ENCODE measurements around the gene KDM8. TPM values are rescaled to one million over a fixed set of nuclear protein-coding genes. Genes with fewer than 3 reads are reported as not detected.

The KDM8 gene
- total RNA-seq, 1 donor, result 6.2 TPM

- DNase-seq (ENCODE audit: insufficient read length, low spot score, missing footprints), result no peak
- no peak overlapping the region for H3K4me2 ChIP-seq (ENCODE audit: insufficient read depth, low read length)
- peaks cover 4% of the 10 kb centered on the region for H3K79me2 ChIP-seq (ENCODE audit: insufficient read depth, low read length)
- H3K4me3 ChIP-seq (ENCODE audit: insufficient read depth, low read length), result no peak overlapping the region
- peaks cover under 1% of the 10 kb centered on the region for H3K4me1 ChIP-seq (ENCODE audit: insufficient read depth, low read length)
- TF ChIP-seq CTCF (IDR thresholded peaks at IDR 0.05; ENCODE audit: extremely low read depth, low read depth, low read length), result no peak
- H3K9me3 ChIP-seq (ENCODE audit: low read depth, low read length), result no peaks in the 10 kb centered on the region
- no peak overlapping the region for H3K27ac ChIP-seq (ENCODE audit: low read depth, low read length)
- no peaks in the 10 kb centered on the region for H3K36me3 ChIP-seq (ENCODE audit: insufficient read depth, low read length)
- H2AFZ ChIP-seq (ENCODE audit: low read length), result no peak overlapping the region
- H4K20me1 ChIP-seq (ENCODE audit: insufficient read depth, low read length), result no peaks in the 10 kb centered on the region
- H3K27me3 ChIP-seq (ENCODE audit: insufficient read depth, low read length), result no peaks in the 10 kb centered on the region
Measured at GRCh38 chr16:27209591-27209990, 6.3 kb downstream of the KDM8 start.

GRCh38 chr16:27210174-27210573, 6.8 kb downstream of the KDM8 start:
- H3K27me3 ChIP-seq (ENCODE audit: insufficient read depth, low read length), result no peaks in the 10 kb centered on the region
- TF ChIP-seq CTCF (IDR thresholded peaks at IDR 0.05; ENCODE audit: extremely low read depth, low read depth, low read length), result no peak
- H2AFZ ChIP-seq (ENCODE audit: low read length), result no peak overlapping the region
- H3K27ac ChIP-seq (ENCODE audit: low read depth, low read length), result no peak overlapping the region
- no peaks in the 10 kb centered on the region for H3K4me1 ChIP-seq (ENCODE audit: insufficient read depth, low read length)
- no peak overlapping the region for H3K4me3 ChIP-seq (ENCODE audit: insufficient read depth, low read length)
- no peaks in the 10 kb centered on the region for H4K20me1 ChIP-seq (ENCODE audit: insufficient read depth, low read length)
- no peak overlapping the region for H3K4me2 ChIP-seq (ENCODE audit: insufficient read depth, low read length)
- H3K36me3 ChIP-seq (ENCODE audit: insufficient read depth, low read length), result no peaks in the 10 kb centered on the region
- no peak for DNase-seq (ENCODE audit: insufficient read length, low spot score, missing footprints)
- H3K79me2 ChIP-seq (ENCODE audit: insufficient read depth, low read length), result peaks cover under 1% of the 10 kb centered on the region
- no peaks in the 10 kb centered on the region for H3K9me3 ChIP-seq (ENCODE audit: low read depth, low read length)

GRCh38 chr16:27211026-27211425, 7.7 kb downstream of the KDM8 start:
- no peak for TF ChIP-seq CTCF (IDR thresholded peaks at IDR 0.05; ENCODE audit: extremely low read depth, low read depth, low read length)
- Histone ChIP-seq H3K4me3 (ENCODE audit: insufficient read depth, low read length) (no peak overlapping the region), H3K27ac (ENCODE audit: low read depth, low read length) (no peak overlapping the region), H3K36me3 (ENCODE audit: insufficient read depth, low read length) (no peaks in the 10 kb centered on the region), H3K27me3 (ENCODE audit: insufficient read depth, low read length) (no peaks in the 10 kb centered on the region), H3K4me2 (ENCODE audit: insufficient read depth, low read length) (no peak overlapping the region), H4K20me1 (ENCODE audit: insufficient read depth, low read length) (no peaks in the 10 kb centered on the region), H3K9me3 (ENCODE audit: low read depth, low read length) (no peaks in the 10 kb centered on the region), H2AFZ (ENCODE audit: low read length) (no peak overlapping the region), H3K79me2 (ENCODE audit: insufficient read depth, low read length) (no peaks in the 10 kb centered on the region), H3K4me1 (ENCODE audit: insufficient read depth, low read length) (no peaks in the 10 kb centered on the region)
- peak; percentile 14 for DNase-seq (ENCODE audit: insufficient read length, low spot score, missing footprints)

GRCh38 chr16:27214084-27214961, 11.0 kb downstream of the KDM8 start:
- Histone ChIP-seq H3K27ac (ENCODE audit: low read depth, low read length) (no peak overlapping the region), H2AFZ (ENCODE audit: low read length) (no peak overlapping the region)

More at GRCh38 chr16:27214084-27214961, 11.0 kb downstream of the KDM8 start:
- peak; percentile 54 for DNase-seq (ENCODE audit: insufficient read length, low spot score, missing footprints)
- Histone ChIP-seq H3K4me1 (ENCODE audit: insufficient read depth, low read length) (no peaks in the 10 kb centered on the region), H3K9me3 (ENCODE audit: low read depth, low read length) (no peaks in the 10 kb centered on the region), H3K4me3 (ENCODE audit: insufficient read depth, low read length) (no peak overlapping the region), H3K79me2 (ENCODE audit: insufficient read depth, low read length) (no peaks in the 10 kb centered on the region), H3K4me2 (ENCODE audit: insufficient read depth, low read length) (no peak overlapping the region), H4K20me1 (ENCODE audit: insufficient read depth, low read length) (no peaks in the 10 kb centered on the region), H3K27me3 (ENCODE audit: insufficient read depth, low read length) (no peaks in the 10 kb centered on the region), H3K36me3 (ENCODE audit: insufficient read depth, low read length) (no peaks in the 10 kb centered on the region)
- no peak for TF ChIP-seq CTCF (IDR thresholded peaks at IDR 0.05; ENCODE audit: extremely low read depth, low read depth, low read length)
